Embryonic facial prominence (tissue), 1 donor: ENCODE data around the gene PPP1R37.
A peak's percentile ranks its signal among the peaks of the same experiment; 100 is the strongest.

Source experiments
- DNase-seq: peaks from one replicate; pipeline ENCODE4 v3.0.0-alpha.2; 2016; ENCODE audit errors: extremely low spot score

PPP1R37 gene

GRCh38 chr19:45070861-45071544, 22.0 kb upstream of the PPP1R37 start:
- DNase-seq, result no peak

- DNase-seq, result no peak
These were observed 21.4 kb upstream of the PPP1R37 start for GRCh38 chr19:45071545-45071938.

GRCh38 chr19:45071969-45072790, 20.8 kb upstream of the PPP1R37 start:
- no peak for DNase-seq

- no peak for DNase-seq
These were observed 18.2 kb upstream of the PPP1R37 start for GRCh38 chr19:45074744-45075300.

- DNase-seq, result no peak
These were observed 17.5 kb upstream of the PPP1R37 start for GRCh38 chr19:45075301-45076028.

GRCh38 chr19:45076029-45076850, 16.7 kb upstream of the PPP1R37 start, which contains the start of gene ZNF296:
Gene ZNF296 (minus strand): TSS chr19:45076478. CDS start chr19:45076373, 105 bp downstream.
- DNase-seq, result no peak

- DNase-seq, result no peak
These were observed 15.9 kb upstream of the PPP1R37 start for GRCh38 chr19:45076851-45077730.

GRCh38 chr19:45078390-45079062, 14.5 kb upstream of the PPP1R37 start:
- no peak for DNase-seq

- peak; percentile 51 for DNase-seq
These were observed 13.7 kb upstream of the PPP1R37 start, which contains the start of gene GEMIN7 for GRCh38 chr19:45079063-45079910. Gene GEMIN7 (plus strand): TSS chr19:45079260. CDS start chr19:45090115, 10,855 bp downstream.

- DNase-seq, result no peak
These were observed 13.0 kb upstream of the PPP1R37 start for GRCh38 chr19:45079911-45080370.

GRCh38 chr19:45082170-45082569, 10.8 kb upstream of the PPP1R37 start:
- no peak for DNase-seq

GRCh38 chr19:45086480-45086879, 6.5 kb upstream of the PPP1R37 start:
- no peak for DNase-seq

GRCh38 chr19:45087531-45087930, 5.4 kb upstream of the PPP1R37 start:
- DNase-seq, result no peak

GRCh38 chr19:45090034-45090433, 2.9 kb upstream of the PPP1R37 start:
- no peak for DNase-seq

- DNase-seq, result no peak
These were observed 2.4 kb upstream of the PPP1R37 start for GRCh38 chr19:45090606-45091005.

- DNase-seq, result peak; percentile 95
These were observed 1.7 kb upstream of the PPP1R37 start for GRCh38 chr19:45091031-45091923.

GRCh38 chr19:45094137-45094536, 1.2 kb downstream of the PPP1R37 start:
- no peak for DNase-seq
